HepG2 (cell line): ENCODE measurements around the gene PHF23. TPM values are rescaled to one million over a fixed set of nuclear protein-coding genes. Genes with fewer than 3 reads are reported as not detected.

ENCODE experiments used
- AGO2 ChIP-seq: fragments of 200-400 bp; formaldehyde crosslinking; optimal IDR thresholded peaks from 2 replicates; pipeline ENCODE3; 2017; ENCODE audit warnings: mild to moderate bottlenecking, low read depth, low read length, moderate library complexity
- ASH2L ChIP-seq: fragments of 300-600, 200-600 bp; sonication (generic); IDR thresholded peaks from 2 replicates; pipeline ENCODE4 v1.7.0; 2017; ENCODE audit warnings: low read depth, mild to moderate bottlenecking, moderate library complexity, mixed read lengths, low read length; ENCODE audit not compliant: insufficient read length
- CSRNP1 ChIP-seq: sonication (generic); formaldehyde crosslinking; IDR thresholded peaks from 2 replicates; pipeline ENCODE4 v1.8.1; 2023; ENCODE audit warnings: mild to moderate bottlenecking, missing genetic modification reagents
- KDM2A ChIP-seq: sonication (generic); formaldehyde crosslinking; IDR thresholded peaks from 2 replicates; pipeline ENCODE4 v1.4.0; 2020; ENCODE audit warnings: low read depth, missing genetic modification reagents, borderline replicate concordance
- MAZ ChIP-seq, 2 experiments: sonication (generic) in 1 of 2; formaldehyde crosslinking in 1 of 2; IDR thresholded peaks; 2 replicates each; pipeline versions ENCODE4 v1.5.0 to v1.6.1; 2012 to 2020; ENCODE audit warnings: low read depth in 2 of 2, mild to moderate bottlenecking in 2 of 2, borderline replicate concordance in 1 of 2, improper control_type of control experiment in 1 of 2, low read length in 1 of 2, missing genetic modification reagents in 1 of 2, moderate library complexity in 1 of 2
- MYPOP ChIP-seq: sonication (generic); formaldehyde crosslinking; IDR thresholded peaks from 2 replicates; pipeline ENCODE4 v1.8.1; 2023; ENCODE audit warnings: mild to moderate bottlenecking, moderate library complexity, missing genetic modification reagents
- NFAT5 ChIP-seq: sonication (generic); formaldehyde crosslinking; IDR thresholded peaks from 2 replicates; pipeline ENCODE4 v1.4.0; 2020; ENCODE audit warnings: missing genetic modification reagents
- SOX6 ChIP-seq, 2 experiments: fragments of 450-650 bp in 1 of 2; sonication (generic) in 1 of 2; formaldehyde crosslinking in 1 of 2; IDR thresholded peaks; 2 replicates each; pipeline versions ENCODE4 v1.4.0 to v1.6.1; 2017 to 2020; ENCODE audit warnings: antibody characterized with exemption in 1 of 2, mild to moderate bottlenecking in 1 of 2, missing genetic modification reagents in 1 of 2
- SP4 ChIP-seq: sonication (generic); formaldehyde crosslinking; IDR thresholded peaks from 2 replicates; pipeline ENCODE4 v1.8.1; 2023; ENCODE audit warnings: mild to moderate bottlenecking, missing genetic modification reagents
- ZBTB2 ChIP-seq: sonication (generic); formaldehyde crosslinking; IDR thresholded peaks from 2 replicates; pipeline ENCODE4 v1.8.0; 2022; ENCODE audit warnings: low read depth, missing genetic modification reagents
- ZNF253 ChIP-seq: sonication (generic); formaldehyde crosslinking; IDR thresholded peaks from 2 replicates; pipeline ENCODE4 v1.8.0; 2022; ENCODE audit warnings: mild to moderate bottlenecking, missing genetic modification reagents, borderline replicate concordance
- ZNF510 ChIP-seq: sonication (generic); formaldehyde crosslinking; IDR thresholded peaks from 2 replicates; pipeline ENCODE4 v1.4.0; 2020; ENCODE audit warnings: low read depth, mild to moderate bottlenecking, missing genetic modification reagents
- ZNF564 ChIP-seq: sonication (generic); formaldehyde crosslinking; IDR thresholded peaks from 2 replicates; pipeline ENCODE4 v1.8.1; 2023; ENCODE audit warnings: mild to moderate bottlenecking, missing genetic modification reagents
- ZNF572 ChIP-seq: sonication (generic); formaldehyde crosslinking; IDR thresholded peaks from 2 replicates; pipeline ENCODE4 v1.5.1; 2020; ENCODE audit warnings: mild to moderate bottlenecking, missing genetic modification reagents
- ZNF709 ChIP-seq: sonication (generic); formaldehyde crosslinking; IDR thresholded peaks from 2 replicates; pipeline ENCODE4 v1.5.0; 2020; ENCODE audit warnings: mild to moderate bottlenecking, missing genetic modification reagents
- ZNF766 ChIP-seq: sonication (generic); formaldehyde crosslinking; IDR thresholded peaks from 2 replicates; pipeline ENCODE4 v1.5.0; 2020; ENCODE audit warnings: missing genetic modification reagents, borderline replicate concordance
- polyA plus RNA-seq, 8 experiments: library from polyadenylated mRNA; depleted of rRNA in 3 of 8; stranded (reverse) in 7 of 8; unstranded in 1 of 8; fragments of >200 nt; fragmentation: Illumina TruSeq in 4 of 8; extraction: Trizol in 4 of 8; gene quantifications; 2 replicates each; pipeline versions ENCODE4 v1.2.1 to v1.2.3, GENCODE V29; 2011 to 2016; ENCODE audit warnings: low read depth in 4 of 8, missing spikeins in 1 of 8, mixed read lengths in 1 of 8; ENCODE audit not compliant: insufficient read depth in 1 of 8
- total RNA-seq, 5 experiments: library from RNA; depleted of rRNA; stranded (reverse); fragments of >200 nt; fragmentation: Illumina TruSeq; extraction: Trizol; gene quantifications; 2 replicates each; pipeline ENCODE4 v1.2.3, GENCODE V29; 2016; ENCODE audit warnings: low read depth in 1 of 5

Gene PHF23
- total and polyA plus RNA-seq, 2 of the 13 experiments (the other 11 are each of a cell fraction or from before 2014, with no cell fraction given), result 27.6 to 33.2 TPM

GRCh38 chr17:7250695-7251627, 11.7 kb upstream of the PHF23 start (continued):
- TF ChIP-seq ZNF253 (CRISPR knock-in tag), result 0 out of 2 replicates have a peak, but pooled peaks have one; percentile 38
- TF ChIP-seq ZNF564 (CRISPR knock-in tag), result 0 out of 2 replicates have a peak, but pooled peaks have one; percentile 16
- peak; percentile 39; the same call in 1 of the 2 replicates for TF ChIP-seq ZNF766 (CRISPR knock-in tag)
- TF ChIP-seq KDM2A, result 0 out of 2 replicates have a peak, but pooled peaks have one; percentile 10
- 0 out of 2 replicates have a peak, but pooled peaks have one; percentile 12 for TF ChIP-seq CSRNP1 (CRISPR knock-in tag)
- no peak for TF ChIP-seq NFAT5 (CRISPR knock-in tag)
- no peak for TF ChIP-seq ASH2L
- 0 out of 2 replicates have a peak, but pooled peaks have one; percentile 3 for TF ChIP-seq ZNF510 (CRISPR knock-in tag)
- TF ChIP-seq MAZ (IDR thresholded peaks at IDR 0.05; ENCODE audit: borderline replicate concordance, low read depth, low read length), result no peak
- TF ChIP-seq MAZ (CRISPR knock-in tag; IDR thresholded peaks at IDR 0.05; ENCODE audit: low read depth), result 0 out of 2 replicates have a peak, but pooled peaks have one; percentile 14
- peak; percentile 30; the same call in 1 of the 2 replicates for TF ChIP-seq ZBTB2 (CRISPR knock-in tag)
- TF ChIP-seq ZNF709 (CRISPR knock-in tag), result no peak
- TF ChIP-seq MYPOP (CRISPR knock-in tag), result no peak
- peak; percentile 67 for TF ChIP-seq AGO2
- 0 out of 2 replicates have a peak, but pooled peaks have one; percentile 52 for TF ChIP-seq SP4 (CRISPR knock-in tag)
- no peak for TF ChIP-seq ZNF572 (CRISPR knock-in tag)
- TF ChIP-seq SOX6 (IDR thresholded peaks at IDR 0.05), result no peak
- TF ChIP-seq SOX6 (CRISPR knock-in tag; IDR thresholded peaks at IDR 0.05), result no peak
